DMS79 (cell line): Measurements from ENCODE around the gene UTP25.
"Not testable (repeated sequence)": the region's sequence is repeated elsewhere in the genome, so short reads cannot be mapped to it uniquely, and the experiment has no call there.

Experiments used
- DNase-seq: peaks from one replicate; lab custom pipeline; 2025; lab: John Stamatoyannopoulos, UW

Gene UTP25, protein sequence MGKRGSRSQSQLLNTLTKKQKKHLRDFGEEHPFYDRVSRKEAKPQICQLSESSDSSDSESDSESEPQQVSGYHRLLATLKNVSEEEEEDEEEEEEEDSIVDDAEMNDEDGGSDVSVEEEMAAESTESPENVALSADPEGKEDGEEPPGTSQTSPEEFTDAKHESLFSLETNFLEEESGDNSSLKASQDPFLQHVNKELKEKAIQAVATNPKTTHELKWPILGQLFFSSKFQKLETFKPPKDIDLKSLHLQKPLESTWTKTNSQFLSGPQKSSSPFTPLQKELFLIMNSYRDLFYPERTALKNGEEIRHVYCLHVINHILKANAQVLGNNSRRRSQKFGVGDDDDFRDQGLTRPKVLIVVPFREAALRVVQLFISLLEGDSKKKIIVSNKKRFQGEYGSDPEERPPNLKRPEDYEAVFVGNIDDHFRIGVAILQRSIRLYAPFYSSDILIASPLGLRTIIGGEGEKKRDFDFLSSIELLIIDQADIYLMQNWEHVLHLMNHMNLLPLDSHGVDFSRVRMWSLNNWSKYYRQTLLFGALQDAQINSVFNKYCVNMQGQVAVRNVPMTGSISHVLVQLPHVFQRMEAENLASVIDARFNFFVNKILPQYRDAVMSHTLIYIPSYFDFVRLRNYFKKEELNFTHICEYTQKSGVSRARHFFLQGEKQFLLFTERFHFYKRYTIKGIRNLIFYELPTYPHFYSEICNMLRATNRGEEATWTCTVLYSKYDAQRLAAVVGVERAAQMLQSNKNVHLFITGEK

DNA sequence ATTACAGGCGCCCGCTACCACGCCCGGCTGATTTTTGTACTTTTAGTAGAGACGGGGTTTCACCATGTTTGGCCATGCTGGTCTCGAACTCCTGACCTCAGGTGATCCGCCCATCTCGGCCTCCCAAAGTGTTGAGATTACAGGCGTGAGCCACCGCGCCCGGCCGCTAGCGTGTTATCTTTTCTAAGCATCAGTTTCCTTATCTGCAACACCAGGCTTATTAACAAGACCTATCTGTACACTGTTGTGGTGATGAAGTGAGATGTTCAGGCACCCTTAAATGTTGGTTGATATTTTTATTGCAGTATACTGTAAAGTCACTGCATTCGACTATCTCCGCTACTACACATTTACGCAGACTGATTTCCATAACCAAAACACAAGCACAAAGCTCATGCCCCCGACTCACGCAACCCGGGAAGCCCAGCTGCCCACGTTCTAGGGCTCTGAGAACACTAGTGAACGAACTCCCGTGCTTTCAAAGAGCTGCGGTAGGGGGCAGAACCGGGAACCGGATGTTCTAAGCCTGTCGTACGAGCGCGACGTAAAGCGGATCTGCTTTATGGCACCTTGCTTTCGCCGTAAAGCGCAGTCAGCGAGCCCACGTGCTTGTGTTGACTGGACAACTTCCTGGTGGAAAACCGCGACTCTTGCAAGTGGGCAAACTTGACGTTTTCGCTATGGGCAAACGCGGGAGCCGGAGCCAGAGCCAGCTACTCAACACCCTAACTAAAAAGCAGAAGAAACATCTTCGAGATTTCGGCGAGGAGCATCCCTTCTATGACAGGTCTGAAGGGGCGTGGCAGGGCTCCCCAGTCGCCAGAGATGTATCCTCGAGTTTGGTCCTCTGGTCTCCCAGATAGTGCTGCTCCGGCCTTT is at the start of gene UTP25:
UTP25 (plus strand) TSS at position 589 of the 879 bp plus-strand sequence; CDS start at position 681, 92 bp downstream.
- peak; percentile 86 for DNase-seq

DNA sequence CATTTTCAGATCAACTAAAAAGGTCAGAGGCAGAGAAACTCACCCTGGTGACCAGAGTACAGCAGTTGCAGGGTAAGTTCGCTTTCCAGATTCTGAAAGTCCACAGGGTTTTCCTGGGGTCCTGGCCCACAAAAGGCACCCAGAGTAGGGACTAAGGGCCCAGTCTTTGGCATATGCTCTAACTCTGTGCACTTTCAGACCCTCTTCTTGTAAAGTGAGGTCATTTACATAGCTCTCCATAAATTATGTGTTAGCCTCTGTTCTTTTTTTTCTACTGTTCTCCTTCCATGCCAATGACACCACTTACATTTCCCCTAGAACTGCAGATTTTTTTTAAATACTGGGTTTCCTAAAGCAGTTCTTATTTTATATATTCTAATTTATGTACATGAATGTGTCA is 49.7 kb upstream of the UTP25 start:
- no peak for DNase-seq

DNA sequence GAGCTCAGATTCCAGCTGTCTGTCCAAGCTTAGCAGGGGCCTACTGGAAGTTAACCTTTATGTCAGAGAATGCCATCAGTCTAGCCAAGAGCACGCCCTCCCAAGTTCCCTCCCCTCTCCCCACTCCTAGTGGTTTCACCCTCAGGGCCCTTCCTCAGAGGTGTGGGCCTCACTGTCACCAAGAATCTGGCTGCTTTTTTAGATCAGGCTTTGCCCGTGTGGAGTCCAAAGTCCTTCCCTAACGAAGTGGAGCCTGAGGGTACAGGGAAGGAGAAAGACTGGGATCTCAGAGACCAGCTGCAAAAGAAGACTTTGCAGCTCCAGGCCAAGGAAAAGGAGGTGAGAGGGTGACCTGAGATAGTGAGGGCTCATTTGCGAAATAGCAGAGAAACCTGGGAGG is 47.5 kb upstream of the UTP25 start:
- no peak for DNase-seq

DNA sequence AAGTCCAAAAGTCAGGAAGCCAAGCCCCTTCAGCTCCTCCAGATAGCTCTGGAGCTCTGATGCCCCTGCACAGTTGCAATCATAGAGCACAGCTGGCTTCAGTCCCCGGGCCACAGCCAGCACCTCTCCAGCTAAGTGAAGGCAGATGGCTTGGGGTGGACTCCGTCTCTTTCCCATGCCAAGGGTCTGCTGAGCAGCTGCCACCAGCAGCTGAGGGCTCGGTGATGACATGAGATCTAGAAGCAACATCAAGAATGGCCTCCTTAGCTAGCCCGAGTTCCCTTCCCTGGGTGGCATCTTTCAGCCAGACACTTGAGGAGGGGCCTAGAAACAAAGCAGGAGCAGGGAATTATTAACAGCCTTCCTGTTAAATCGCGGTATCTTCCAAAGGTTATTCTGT is 44.4 kb upstream of the UTP25 start:
- no peak for DNase-seq

DNA sequence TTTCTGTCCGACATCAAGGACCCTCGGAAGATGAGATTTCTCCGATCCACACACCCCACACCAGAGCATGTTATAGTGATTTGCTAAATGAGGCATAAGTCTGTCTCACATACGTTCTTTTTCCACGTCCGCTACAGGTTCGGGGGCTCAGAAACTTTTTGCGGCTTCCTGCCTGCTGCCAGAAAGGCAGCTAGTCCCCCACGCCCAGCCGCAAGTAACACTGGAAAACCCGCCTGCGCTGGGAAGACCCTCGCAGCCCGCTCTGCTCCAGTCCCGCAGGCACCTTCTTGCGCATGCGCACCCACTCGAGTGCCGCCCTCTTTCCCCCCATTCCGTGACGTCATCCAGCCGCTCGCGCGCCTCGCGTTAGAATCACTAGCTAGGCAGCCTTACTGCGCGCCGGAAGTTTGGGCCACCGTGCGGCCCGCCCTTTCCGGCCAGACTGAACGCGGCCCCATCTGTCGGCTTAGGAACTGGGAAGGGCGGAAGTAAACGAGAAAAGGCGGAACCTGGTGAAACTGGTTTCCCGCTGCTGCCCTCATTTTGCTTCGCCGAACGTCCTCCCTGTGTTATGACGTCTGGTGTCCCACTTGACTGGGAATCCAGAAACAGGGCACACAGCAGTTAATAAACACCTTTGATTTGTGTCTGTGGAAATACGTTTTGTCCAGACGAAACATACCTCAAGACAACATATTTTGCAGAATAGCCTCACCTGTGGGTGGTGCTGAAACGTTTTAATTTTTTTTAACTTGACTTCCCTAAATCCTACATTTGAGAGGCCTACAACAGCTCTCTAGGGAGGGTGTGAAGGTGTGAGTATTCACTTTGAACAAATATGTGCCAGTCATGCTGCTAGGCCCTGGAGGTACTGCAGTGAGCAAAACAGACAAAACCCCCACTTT is 43.3 kb upstream of the UTP25 start, which contains the start of gene C1orf74:
C1orf74 (minus strand) TSS at position 295 of the 905 bp plus-strand sequence. CDS start 925 bp downstream, outside the sequence.
- DNase-seq, result peak; percentile 98

DNA sequence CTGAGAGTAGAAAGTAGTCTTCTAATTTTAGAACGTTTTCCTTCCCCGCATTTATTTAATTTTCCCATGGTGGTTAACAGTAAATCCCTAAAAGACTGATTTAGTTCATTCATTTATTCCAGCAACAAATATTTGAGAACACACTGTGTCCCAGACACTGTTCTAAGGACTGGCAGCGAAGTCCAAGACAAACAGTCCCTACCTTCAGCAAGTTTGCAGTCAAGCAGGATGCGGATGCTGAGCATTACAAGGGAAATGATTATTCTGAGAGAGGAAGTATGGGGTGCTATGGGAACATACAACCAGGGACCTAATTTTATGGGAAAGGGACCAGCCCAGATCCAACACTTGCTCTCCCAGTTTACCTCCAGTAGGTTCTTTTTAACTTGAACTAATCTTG is 42.2 kb upstream of the UTP25 start:
- no peak for DNase-seq

DNA sequence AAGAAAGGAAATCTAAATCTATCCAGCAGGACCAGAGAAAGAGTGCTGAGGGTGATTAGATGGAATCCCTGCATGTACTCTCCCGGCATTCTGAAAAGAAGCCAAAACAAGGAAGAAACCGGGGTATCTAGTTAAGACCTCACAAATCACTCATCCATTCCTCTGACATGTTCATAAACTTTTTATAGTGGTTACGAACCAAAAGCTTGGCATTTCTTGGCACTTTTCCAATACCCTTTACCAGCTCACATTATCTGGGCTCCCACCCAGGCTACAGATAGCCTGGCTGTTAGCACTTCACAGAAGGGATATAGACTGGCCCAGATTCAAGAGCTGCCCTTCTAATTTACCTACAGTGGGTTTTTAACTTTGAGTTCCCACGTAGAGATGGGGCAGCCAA is 41.6 kb upstream of the UTP25 start:
- DNase-seq, result no peak

DNA sequence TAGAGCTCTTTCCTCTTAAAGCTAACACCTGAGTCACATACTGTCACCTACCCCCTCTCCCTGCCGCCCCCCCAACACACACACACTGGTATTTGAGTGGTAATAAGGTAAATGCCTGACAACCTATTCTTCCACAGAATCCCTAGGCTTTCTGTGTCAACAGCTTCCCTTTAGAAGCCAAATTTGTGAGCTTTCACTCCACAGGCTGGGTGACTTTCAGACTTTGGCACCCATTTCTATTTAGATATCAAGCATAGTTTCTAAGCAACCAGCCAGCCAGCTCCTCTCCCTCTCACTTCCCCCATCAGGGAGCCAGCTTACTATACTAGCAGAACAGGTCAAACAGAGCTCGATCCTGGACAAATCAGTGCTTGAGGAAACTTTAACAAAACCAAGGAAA is 40.2 kb upstream of the UTP25 start:
- no peak for DNase-seq

DNA sequence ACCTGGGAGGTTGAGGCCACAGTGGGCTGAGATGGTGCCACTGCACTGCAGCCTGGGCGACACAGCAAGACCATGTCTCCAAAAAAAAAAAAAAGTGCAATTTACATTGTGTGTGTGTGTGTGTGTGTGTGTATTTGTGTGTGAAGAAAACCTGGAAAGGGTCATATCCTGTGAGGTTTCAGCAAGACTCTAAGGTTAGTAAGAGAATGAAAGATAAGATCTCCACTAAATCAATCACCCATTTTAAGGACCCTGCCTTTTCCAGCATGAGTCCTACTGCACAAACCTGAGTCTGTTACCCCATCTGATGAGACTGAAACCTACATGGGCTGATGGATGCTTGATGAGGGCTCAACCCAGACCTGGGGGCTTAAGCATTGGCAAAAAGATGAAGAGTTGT is 38.5 kb upstream of the UTP25 start:
- no peak for DNase-seq

DNA sequence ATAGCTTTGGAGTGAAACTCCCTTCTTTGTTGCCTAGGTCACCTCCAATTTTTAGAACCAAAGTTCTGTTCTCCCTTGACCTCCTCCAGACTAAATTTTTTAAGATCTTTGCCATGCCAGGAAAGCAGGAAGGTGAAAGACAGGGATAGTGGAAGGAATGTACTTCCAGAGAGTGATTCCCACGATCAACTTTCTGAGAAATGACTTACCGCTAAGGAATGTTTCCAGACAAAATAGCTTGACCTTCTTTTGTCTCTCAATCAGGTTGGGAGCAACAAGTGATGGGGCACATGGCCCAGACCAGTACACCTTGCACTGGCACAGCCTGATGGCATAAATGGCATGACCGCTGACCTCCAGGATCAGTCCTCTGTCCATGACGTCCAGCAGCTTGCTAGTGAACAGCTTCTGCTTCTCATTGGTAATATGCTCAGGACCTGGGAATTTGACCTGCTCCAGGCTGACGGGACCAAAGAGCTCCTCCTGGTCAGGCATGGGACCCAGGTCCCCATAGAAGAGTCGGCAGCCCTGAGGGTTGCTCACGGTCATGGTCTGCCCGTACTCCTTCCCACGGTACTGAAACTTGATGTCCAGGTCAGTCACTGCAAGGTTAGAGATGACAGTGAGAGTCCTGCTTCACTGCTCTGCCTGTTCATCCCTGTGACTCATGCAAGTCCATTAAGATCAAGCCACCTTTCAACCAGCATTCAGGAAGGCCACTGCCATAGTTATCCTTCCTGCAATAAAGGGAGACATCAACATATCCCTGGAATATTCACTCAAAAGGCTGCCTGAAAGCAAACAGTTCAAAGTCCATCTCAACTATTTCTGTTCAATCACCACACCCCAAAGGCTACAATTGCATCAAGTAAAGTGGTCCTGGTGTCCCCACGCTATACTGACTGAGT is 37.2 kb upstream of the UTP25 start:
- no peak for DNase-seq

DNA sequence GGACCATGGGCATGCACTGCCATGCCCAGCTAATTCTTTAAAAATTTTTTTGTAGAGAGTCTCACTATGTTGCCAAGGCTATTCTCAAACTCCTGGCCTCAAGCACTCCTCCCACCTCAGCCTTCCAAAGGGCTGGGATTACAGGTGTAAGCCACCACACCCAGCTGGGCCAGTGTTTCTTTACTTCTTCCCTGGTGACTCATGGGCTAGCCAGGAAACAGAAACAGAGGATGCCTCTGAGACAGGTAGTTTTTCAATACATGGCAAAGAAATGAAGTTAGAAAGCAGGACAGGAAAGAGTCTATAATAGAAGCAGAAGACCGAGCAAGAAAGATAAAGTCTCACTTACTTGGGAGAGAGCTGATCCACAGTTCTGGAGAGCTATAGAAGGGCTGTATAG is 35.9 kb upstream of the UTP25 start:
- DNase-seq, result no peak

DNA sequence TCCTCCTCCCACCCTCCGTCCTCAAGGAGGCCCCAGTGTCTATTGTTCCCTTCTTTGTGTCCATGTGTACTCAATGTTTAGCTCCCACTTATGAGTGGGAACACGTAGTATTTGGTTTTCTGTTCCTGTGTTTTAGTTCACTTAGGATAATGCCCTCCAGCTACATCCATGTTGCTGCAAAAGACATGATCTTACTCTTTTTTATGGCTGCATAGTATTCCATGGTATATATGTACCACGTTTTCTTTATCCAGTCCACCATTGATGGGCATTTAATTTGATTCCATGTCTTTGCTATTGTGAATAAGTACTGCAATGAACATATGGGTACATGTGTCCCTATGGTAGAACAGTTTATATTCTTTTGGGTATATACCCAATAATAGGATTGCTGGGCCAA is 34.1 kb upstream of the UTP25 start:
- not testable (repeated sequence) for DNase-seq

DNA sequence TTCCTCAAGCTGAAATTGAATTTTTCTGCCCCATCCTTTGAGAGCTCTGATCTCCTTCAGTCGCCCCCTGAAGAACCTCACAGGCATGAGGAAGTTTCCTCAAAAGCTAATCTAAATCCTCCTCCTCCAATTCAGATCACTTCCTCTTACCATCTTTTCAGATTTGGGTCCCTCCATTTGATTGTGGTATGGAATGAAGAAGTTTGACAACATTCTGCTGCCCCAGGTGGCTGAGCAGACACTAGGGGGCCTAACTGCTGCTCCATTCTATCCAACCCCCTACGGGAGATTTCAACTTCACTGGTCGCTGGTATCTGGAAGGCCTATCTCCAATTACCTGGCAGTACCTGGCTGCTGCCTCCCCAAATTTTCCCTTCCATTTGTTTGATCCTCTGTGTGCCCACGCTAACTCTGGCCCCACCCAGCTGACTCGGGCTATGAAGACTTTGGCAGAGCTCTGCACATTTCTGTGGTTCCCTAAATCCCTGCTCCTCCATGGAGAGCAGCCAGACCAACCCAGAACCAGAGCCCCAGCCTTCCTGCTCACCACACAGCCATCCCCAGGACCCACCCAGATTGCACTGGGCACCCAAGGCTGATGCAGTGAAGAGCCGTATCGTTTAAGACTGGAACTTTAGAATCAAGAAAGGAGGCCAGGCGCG is 29.7 kb upstream of the UTP25 start:
- no peak for DNase-seq

DNA sequence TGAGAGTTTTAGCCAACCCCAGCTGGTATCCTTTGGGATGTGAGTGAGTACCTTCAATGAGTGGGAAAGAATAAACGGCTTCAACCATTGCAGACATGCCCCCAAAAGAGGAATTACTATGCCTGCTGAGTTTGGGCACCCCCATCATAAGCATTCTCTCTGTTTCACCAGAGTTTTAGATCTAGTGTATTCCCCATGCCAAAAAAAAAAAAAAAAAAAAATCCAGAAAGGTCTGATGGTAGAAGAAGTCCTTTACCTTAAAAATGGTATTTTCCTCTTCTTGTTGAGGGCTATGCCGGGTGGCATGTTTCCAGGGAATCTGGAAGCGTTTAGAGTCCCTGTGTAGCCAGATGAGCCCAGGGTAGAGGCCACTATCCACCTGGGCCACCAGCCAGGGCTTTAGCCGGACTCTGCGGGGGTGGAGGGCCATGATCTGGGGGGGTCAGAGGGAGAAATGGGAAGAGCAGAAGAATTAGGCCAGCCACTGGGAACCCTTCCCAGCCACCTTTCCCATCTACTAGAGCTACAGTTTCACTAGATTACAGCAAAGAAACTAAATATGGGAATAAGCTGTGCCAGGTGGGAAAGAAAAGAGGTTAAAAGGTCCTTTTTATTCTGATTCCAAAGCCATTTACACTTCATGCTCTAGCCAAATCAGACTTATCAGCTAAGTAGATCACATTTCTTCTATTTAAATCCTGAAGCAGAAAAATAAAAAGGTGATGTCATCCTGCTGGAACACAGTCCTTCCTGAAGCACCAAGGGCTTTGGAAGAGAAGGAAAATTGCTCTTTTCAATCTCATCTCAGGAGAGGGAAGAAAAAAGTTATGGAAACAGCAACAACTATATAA is 26.6 kb upstream of the UTP25 start:
- DNase-seq, result no peak

DNA sequence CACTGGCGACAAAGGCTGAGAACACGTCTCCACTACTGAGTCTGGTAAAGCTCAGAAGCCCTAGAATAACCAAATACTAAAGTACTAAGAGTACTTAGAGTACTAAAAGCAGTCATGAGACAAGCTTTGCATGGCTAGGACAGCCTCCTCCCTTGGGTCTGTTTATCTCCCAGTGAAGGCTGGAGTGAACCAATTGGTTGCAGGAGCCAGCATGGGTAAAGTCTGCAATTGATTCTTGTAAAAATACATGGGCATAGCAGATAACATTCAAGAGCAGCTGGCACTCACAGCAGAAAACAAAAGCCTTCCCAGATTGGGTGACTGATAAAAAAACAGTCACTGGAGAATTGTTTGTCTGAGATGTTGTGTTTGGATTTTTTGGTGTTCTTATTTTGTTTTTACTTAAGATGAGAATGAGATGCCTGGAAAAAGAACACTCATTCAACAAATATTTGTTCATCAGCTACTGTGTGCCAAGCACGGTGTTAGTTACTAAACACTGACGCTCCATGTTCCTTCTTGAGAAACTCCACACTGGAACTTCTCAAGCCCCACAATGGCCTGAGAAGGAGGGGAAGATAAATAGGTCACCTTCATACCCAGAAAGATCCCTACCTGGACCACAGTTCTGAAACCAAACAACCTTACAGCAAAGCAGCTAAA is 25.5 kb upstream of the UTP25 start:
- no peak for DNase-seq

DNA sequence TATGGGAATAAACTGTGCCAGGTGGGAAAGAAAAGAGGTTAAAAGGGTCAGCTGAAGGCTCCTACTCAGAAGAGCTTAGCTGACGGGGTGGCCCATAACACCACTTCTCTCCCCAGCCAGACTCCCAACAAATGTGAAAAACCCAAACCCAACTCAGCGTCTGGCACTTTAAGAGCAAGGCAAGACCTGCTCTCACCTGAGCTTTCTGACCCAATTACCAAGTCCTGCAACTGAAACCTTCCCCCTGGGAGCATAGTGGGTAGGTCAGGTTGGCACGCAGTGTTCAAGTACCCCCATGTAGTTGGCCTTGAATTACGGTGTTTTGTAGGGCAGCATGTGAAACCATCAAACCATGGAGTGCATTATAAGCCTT is 25.0 kb upstream of the UTP25 start:
- no peak for DNase-seq

DNA sequence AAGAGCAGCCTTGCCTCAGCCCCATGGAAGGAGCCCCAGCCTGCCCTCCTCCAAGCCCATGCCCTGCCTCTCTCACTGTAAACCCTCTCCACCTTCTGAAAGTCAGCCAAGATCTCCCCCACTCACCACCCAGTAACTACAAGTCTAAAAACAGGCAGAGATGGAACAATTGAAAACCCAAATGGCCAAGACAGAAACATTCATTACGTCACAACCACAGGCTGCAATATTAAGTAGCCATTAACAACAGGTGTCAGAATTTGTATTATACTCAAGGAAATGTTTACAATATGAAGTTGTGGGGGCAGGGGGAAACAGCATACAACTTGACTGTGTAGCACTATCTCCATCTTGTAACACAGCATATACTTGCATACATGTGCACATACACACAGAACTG is 24.2 kb upstream of the UTP25 start:
- DNase-seq, result no peak

DNA sequence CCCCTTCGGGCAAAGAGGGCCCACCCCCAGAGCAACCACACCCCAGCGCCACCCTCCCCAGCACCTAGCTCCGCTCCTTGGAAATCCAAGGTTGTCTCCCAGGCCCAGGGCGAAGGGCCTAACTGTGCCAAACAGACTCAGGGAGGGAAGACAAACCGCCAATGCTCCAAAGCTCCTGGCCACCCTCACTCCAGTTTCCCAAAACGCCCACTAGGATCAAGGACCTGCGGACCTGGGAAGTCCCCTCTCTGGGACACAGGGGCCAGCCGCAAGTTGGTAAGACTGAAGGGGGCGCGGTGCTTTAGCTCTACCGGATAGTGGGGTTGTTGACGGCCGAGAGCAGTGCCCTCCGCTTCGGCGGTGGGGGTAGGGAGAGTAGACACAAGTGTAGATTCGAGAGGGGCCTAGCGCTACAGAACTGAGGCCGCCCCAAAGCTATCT is 22.4 kb upstream of the UTP25 start:
- DNase-seq, result peak; percentile 20
